HepG2 (cell line): Measurements from ENCODE around the gene FCGBP.

Source experiments
- ATAD3A ChIP-seq: sonication (generic); formaldehyde crosslinking; IDR thresholded peaks from 2 replicates; pipeline ENCODE4 v1.4.0; 2020; ENCODE audit warnings: missing genetic modification reagents
- FLYWCH1 ChIP-seq: sonication (generic); formaldehyde crosslinking; IDR thresholded peaks from 2 replicates; pipeline ENCODE4 v1.8.1; 2023; ENCODE audit warnings: mild to moderate bottlenecking, missing genetic modification reagents
- PITX1 ChIP-seq: sonication (generic); formaldehyde crosslinking; IDR thresholded peaks from 2 replicates; pipeline ENCODE4 v1.5.1; 2020; ENCODE audit warnings: mild to moderate bottlenecking, missing genetic modification reagents
- SOX6 ChIP-seq, 2 experiments: fragments of 450-650 bp in 1 of 2; sonication (generic) in 1 of 2; formaldehyde crosslinking in 1 of 2; IDR thresholded peaks; 2 replicates each; pipeline versions ENCODE4 v1.4.0 to v1.6.1; 2017 to 2020; ENCODE audit warnings: antibody characterized with exemption in 1 of 2, mild to moderate bottlenecking in 1 of 2, missing genetic modification reagents in 1 of 2
- SP2 ChIP-seq: sonication (generic); formaldehyde crosslinking; IDR thresholded peaks from 2 replicates; pipeline ENCODE4 v1.5.1; 2020; ENCODE audit warnings: mild to moderate bottlenecking, missing genetic modification reagents
- TF ChIP-seq, protein P1 (sequence below): IDR thresholded peaks from 2 replicates; pipeline ENCODE4 v1.6.1; 2012; ENCODE audit warnings: low read length, improper control_type of control experiment
- TF ChIP-seq, protein P2 (sequence below): IDR thresholded peaks from 2 replicates; pipeline ENCODE4 v1.6.1; 2016; ENCODE audit warnings: low read depth
- TF ChIP-seq, protein P3 (sequence below): sonication (generic); formaldehyde crosslinking; IDR thresholded peaks from 2 replicates; pipeline ENCODE4 v1.4.0; 2020; ENCODE audit warnings: low read depth, mild to moderate bottlenecking, missing genetic modification reagents
- TF ChIP-seq, protein P4 (sequence below): sonication (generic); formaldehyde crosslinking; IDR thresholded peaks from 2 replicates; pipeline ENCODE4 v1.5.0; 2020; ENCODE audit warnings: mild to moderate bottlenecking, missing genetic modification reagents, moderate library complexity

DNA sequence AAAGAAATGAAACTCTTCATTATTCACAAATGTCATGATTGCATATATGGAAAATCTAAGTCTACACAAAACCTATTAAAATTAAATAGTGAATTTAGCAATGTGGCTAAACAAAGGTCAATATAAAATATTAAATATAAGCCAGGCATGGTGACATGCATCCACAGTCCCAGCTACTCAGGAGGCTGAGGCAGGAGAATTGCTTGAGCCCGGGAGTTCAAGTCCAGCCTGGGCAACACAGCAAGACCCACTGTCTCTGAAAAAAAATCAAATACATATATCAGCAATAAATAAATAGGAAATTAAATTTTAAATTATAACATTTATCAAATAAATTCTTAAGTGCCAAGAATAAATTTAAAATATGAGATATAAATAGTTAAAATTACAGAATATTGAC is 48.4 kb upstream of the FCGBP start:
- TF ChIP-seq, protein P1, sequence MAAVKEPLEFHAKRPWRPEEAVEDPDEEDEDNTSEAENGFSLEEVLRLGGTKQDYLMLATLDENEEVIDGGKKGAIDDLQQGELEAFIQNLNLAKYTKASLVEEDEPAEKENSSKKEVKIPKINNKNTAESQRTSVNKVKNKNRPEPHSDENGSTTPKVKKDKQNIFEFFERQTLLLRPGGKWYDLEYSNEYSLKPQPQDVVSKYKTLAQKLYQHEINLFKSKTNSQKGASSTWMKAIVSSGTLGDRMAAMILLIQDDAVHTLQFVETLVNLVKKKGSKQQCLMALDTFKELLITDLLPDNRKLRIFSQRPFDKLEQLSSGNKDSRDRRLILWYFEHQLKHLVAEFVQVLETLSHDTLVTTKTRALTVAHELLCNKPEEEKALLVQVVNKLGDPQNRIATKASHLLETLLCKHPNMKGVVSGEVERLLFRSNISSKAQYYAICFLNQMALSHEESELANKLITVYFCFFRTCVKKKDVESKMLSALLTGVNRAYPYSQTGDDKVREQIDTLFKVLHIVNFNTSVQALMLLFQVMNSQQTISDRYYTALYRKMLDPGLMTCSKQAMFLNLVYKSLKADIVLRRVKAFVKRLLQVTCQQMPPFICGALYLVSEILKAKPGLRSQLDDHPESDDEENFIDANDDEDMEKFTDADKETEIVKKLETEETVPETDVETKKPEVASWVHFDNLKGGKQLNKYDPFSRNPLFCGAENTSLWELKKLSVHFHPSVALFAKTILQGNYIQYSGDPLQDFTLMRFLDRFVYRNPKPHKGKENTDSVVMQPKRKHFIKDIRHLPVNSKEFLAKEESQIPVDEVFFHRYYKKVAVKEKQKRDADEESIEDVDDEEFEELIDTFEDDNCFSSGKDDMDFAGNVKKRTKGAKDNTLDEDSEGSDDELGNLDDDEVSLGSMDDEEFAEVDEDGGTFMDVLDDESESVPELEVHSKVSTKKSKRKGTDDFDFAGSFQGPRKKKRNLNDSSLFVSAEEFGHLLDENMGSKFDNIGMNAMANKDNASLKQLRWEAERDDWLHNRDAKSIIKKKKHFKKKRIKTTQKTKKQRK: no peak
- TF ChIP-seq SOX6 (IDR thresholded peaks at IDR 0.05): no peak
- no peak for TF ChIP-seq SOX6 (CRISPR knock-in tag; IDR thresholded peaks at IDR 0.05)
- TF ChIP-seq, protein P2, sequence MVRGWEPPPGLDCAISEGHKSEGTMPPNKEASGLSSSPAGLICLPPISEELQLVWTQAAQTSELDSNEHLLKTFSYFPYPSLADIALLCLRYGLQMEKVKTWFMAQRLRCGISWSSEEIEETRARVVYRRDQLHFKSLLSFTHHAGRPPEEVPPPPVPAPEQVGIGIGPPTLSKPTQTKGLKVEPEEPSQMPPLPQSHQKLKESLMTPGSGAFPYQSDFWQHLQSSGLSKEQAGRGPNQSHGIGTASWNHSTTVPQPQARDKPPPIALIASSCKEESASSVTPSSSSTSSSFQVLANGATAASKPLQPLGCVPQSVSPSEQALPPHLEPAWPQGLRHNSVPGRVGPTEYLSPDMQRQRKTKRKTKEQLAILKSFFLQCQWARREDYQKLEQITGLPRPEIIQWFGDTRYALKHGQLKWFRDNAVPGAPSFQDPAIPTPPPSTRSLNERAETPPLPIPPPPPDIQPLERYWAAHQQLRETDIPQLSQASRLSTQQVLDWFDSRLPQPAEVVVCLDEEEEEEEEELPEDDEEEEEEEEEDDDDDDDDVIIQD (CRISPR knock-in tag): no peak
- TF ChIP-seq, protein P3, sequence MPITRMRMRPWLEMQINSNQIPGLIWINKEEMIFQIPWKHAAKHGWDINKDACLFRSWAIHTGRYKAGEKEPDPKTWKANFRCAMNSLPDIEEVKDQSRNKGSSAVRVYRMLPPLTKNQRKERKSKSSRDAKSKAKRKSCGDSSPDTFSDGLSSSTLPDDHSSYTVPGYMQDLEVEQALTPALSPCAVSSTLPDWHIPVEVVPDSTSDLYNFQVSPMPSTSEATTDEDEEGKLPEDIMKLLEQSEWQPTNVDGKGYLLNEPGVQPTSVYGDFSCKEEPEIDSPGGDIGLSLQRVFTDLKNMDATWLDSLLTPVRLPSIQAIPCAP (CRISPR knock-in tag): no peak
- no peak for TF ChIP-seq ATAD3A (CRISPR knock-in tag)
- no peak for TF ChIP-seq SP2 (CRISPR knock-in tag)
- TF ChIP-seq, protein P4, sequence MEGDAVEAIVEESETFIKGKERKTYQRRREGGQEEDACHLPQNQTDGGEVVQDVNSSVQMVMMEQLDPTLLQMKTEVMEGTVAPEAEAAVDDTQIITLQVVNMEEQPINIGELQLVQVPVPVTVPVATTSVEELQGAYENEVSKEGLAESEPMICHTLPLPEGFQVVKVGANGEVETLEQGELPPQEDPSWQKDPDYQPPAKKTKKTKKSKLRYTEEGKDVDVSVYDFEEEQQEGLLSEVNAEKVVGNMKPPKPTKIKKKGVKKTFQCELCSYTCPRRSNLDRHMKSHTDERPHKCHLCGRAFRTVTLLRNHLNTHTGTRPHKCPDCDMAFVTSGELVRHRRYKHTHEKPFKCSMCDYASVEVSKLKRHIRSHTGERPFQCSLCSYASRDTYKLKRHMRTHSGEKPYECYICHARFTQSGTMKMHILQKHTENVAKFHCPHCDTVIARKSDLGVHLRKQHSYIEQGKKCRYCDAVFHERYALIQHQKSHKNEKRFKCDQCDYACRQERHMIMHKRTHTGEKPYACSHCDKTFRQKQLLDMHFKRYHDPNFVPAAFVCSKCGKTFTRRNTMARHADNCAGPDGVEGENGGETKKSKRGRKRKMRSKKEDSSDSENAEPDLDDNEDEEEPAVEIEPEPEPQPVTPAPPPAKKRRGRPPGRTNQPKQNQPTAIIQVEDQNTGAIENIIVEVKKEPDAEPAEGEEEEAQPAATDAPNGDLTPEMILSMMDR (CRISPR knock-in tag): no peak
- TF ChIP-seq PITX1 (CRISPR knock-in tag): no peak
- no peak for TF ChIP-seq FLYWCH1
